RWPE2 (cell line): ENCODE measurements around the gene GATB.

Experiments used
- ATAC-seq: fragments of 200-7000 bp; cut with Tn5 transposase; 3 replicates; pipeline ENCODE4 v1.9.1; 2021; ENCODE audit warnings: low read depth
- DNase-seq: peaks from one replicate; pipeline ENCODE4 v3.0.0-alpha.2; 2020; ENCODE audit warnings: low spot score
- H3K27ac ChIP-seq: fragments of 450-650 bp; 2 replicates; pipeline ENCODE4 v1.5.1; 2017; ENCODE audit warnings: mild to moderate bottlenecking; ENCODE audit not compliant: poor library complexity, severe bottlenecking
- H3K27me3 ChIP-seq: fragments of 250-450 bp; sonication (Bioruptor Pico); 2 replicates; pipeline ENCODE4 v1.5.1; 2021; ENCODE audit warnings: mild to moderate bottlenecking, moderate library complexity; ENCODE audit not compliant: insufficient read depth, poor library complexity, severe bottlenecking
- H3K36me3 ChIP-seq: fragments of 250-450 bp; sonication (Bioruptor Pico); 2 replicates; pipeline ENCODE4 v1.5.1; 2020; ENCODE audit warnings: low read depth, mild to moderate bottlenecking, moderate library complexity
- H3K4me1 ChIP-seq: fragments of 250-450 bp; sonication (Bioruptor Pico); 2 replicates; pipeline ENCODE4 v1.5.1; 2021; ENCODE audit warnings: mild to moderate bottlenecking, moderate library complexity; ENCODE audit not compliant: insufficient read depth, poor library complexity, severe bottlenecking
- H3K4me3 ChIP-seq: fragments of 250-450 bp; sonication (Bioruptor Pico); 2 replicates; pipeline ENCODE4 v1.5.1; 2021; ENCODE audit warnings: mild to moderate bottlenecking, moderate library complexity; ENCODE audit not compliant: severe bottlenecking
- H3K9me3 ChIP-seq: fragments of 250-450 bp; sonication (Bioruptor Pico); 2 replicates; pipeline ENCODE4 v1.5.1; 2021; ENCODE audit warnings: mild to moderate bottlenecking, moderate library complexity; ENCODE audit not compliant: severe bottlenecking
- CTCF ChIP-seq: fragments of 450-650 bp; IDR thresholded peaks from one replicate; pipeline ENCODE4 v1.5.1; 2017; ENCODE audit warnings: mild to moderate bottlenecking, moderate library complexity; ENCODE audit not compliant: poor library complexity, severe bottlenecking

The GATB gene

GRCh38 chr4:151786158-151786495 lies 25.3 kb upstream of the GATB start:
- H3K9me3 ChIP-seq, result no peaks in the 10 kb centered on the region
- DNase-seq, result no peak
- H3K27me3 ChIP-seq, result no peaks in the 10 kb centered on the region
- no peak overlapping the region for H3K27ac ChIP-seq
- H3K4me1 ChIP-seq, result no peaks in the 10 kb centered on the region
- no peak for ATAC-seq
- no peak overlapping the region for H3K4me3 ChIP-seq
- TF ChIP-seq CTCF, result no peak
- no peaks in the 10 kb centered on the region for H3K36me3 ChIP-seq

DNA sequence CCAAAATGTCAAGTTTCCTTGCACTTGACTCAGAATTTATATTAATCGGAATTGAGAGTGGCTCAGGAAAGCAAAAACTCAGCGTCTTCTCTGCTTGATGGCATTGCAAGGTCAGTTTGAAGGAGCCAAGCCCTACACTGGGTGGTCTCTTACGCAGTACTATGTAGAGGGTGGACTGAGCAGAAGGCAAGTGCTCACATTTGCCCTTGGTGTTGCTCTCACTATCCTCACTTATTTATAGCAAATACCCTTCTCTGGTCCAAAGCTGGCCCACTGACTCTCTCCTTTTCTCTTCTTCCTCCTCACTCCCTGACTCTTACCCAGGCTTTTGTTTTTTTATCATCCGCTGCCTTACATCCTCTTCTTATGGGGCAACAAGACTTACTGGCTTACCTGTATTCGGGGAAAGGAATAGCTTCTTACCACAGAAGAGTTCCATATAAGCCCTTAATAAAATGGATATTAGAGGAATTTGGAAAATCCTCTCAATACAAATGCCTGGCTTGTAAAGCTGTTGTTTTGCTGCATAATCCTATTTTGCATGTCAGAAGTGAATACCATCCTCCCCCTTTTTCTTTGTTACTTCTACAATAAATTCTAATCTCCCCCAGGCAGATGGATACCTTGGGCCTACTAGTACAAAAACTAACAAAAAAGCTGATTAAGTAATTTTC lies 24.8 kb upstream of the GATB start:
- ATAC-seq (no peak), DNase-seq (no peak)

GRCh38 chr4:151784706-151785105 lies 23.9 kb upstream of the GATB start:
- Histone ChIP-seq H3K27ac (no peak overlapping the region), H3K4me1 (no peaks in the 10 kb centered on the region), H3K36me3 (no peaks in the 10 kb centered on the region), H3K4me3 (no peak overlapping the region), H3K27me3 (peaks cover 4% of the 10 kb centered on the region), H3K9me3 (no peaks in the 10 kb centered on the region)
- no peak for TF ChIP-seq CTCF
- ATAC-seq (no peak), DNase-seq (no peak)

More for the DNA sequence above, 24.8 kb upstream of the GATB start:
- Histone ChIP-seq H3K4me1 (no peaks in the 10 kb centered on the region), H3K36me3 (no peaks in the 10 kb centered on the region), H3K9me3 (no peaks in the 10 kb centered on the region), H3K27ac (no peak overlapping the region), H3K27me3 (no peaks in the 10 kb centered on the region), H3K4me3 (no peak overlapping the region)
- TF ChIP-seq CTCF, result no peak

- Histone ChIP-seq H3K36me3 (no peaks in the 10 kb centered on the region), H3K9me3 (no peaks in the 10 kb centered on the region), H3K4me3 (no peak overlapping the region), H3K4me1 (no peaks in the 10 kb centered on the region), H3K27me3 (peaks cover 4% of the 10 kb centered on the region), H3K27ac (no peak overlapping the region)
- ATAC-seq (no peak), DNase-seq (no peak)
- TF ChIP-seq CTCF, result no peak
Measured at GRCh38 chr4:151783867-151784266, 23.1 kb upstream of the GATB start.

DNA sequence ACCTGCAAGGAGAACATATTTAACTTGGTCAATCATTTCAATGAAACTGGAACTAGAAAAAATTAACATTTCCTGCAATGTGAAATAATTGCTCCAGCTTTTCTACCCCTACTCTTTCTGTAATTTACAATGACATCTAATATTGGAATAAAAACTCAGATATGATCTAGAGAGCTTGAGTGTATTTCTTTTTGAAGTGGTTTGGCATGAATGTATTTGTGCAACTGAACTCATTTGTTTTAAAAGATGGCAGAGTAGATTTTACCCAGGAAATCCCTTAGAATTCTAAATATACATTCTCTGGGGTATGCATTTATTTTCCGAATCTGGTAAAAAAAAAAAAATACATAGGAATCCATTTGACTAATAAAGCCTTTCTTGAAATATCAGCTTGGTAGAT lies 21.5 kb upstream of the GATB start:
- H3K27me3 ChIP-seq, result peaks cover 4% of the 10 kb centered on the region
- ATAC-seq (no peak), DNase-seq (no peak)
- H3K4me1 ChIP-seq, result no peaks in the 10 kb centered on the region
- H3K4me3 ChIP-seq, result no peak overlapping the region
- no peaks in the 10 kb centered on the region for H3K36me3 ChIP-seq
- no peak for TF ChIP-seq CTCF
- no peaks in the 10 kb centered on the region for H3K9me3 ChIP-seq
- no peak overlapping the region for H3K27ac ChIP-seq
